Left lung (tissue), 10 donors: Measurements from ENCODE around the gene CLTCL1. TPM values are rescaled to one million over a fixed set of nuclear protein-coding genes. Genes with fewer than 3 reads are reported as not detected.
"Not testable (repeated sequence)": the region's sequence is repeated elsewhere in the genome, so short reads cannot be mapped to it uniquely, and the experiment has no call there.

Experiments
- ATAC-seq: fragments of 200-7000 bp; cut with Tn5 transposase; one replicate; pipeline ENCODE4 v1.9.1; 2020; ENCODE audit warnings: moderate library complexity
- DNase-seq, 4 donors: peaks; one replicate each; pipeline ENCODE4 v3.0.0-alpha.2; 2013 to 2020
- H3K27ac ChIP-seq, 2 donors: fragments of 200-600 bp; sonication (generic) in 1 of 2; one replicate each; pipeline versions ENCODE4 v1.5.0 to v1.8.0; 2020 to 2021
- H3K27me3 ChIP-seq, 2 donors: fragments of 200-600 bp; sonication (generic) in 1 of 2; one replicate each; pipeline versions ENCODE4 v1.5.0 to v1.8.0; 2020 to 2021
- H3K36me3 ChIP-seq, 2 donors: fragments of 200-600 bp; sonication (generic) in 1 of 2; one replicate each; pipeline versions ENCODE4 v1.5.0 to v1.8.0; 2020 to 2021
- H3K4me1 ChIP-seq, 2 donors: fragments of 200-600 bp; one replicate each; pipeline ENCODE4 v1.8.0; 2021
- H3K4me3 ChIP-seq, 2 donors: fragments of 200-600 bp; sonication (generic) in 1 of 2; one replicate each; pipeline versions ENCODE4 v1.5.0 to v1.8.0; 2020 to 2021; ENCODE audit warnings: mild to moderate bottlenecking in 1 of 2
- H3K9me3 ChIP-seq, 2 donors: fragments of 200-600 bp; sonication (generic) in 1 of 2; one replicate each; pipeline versions ENCODE4 v1.5.0 to v1.8.0; 2020 to 2021
- CTCF ChIP-seq, 2 donors: fragments of 200-600 bp; sonication (generic) in 1 of 2; IDR thresholded peaks; one replicate each; pipeline versions ENCODE4 v1.5.0 to v1.8.0; 2021; ENCODE audit warnings: antibody characterized with exemption in 2 of 2
- intact Hi-C, 2 donors: fragments of 100-400 bp; cut with DNase I; formaldehyde crosslinking; loops; one replicate each; pipeline versions ENCODE4 v1.11.2 to v1.14.2; 2022
- polyA plus RNA-seq, 6 donors: library from polyadenylated mRNA; unstranded; fragments of 120-200 nt; gene quantifications; one replicate each; pipeline ENCODE4 v1.2.1, GENCODE V29; 2013; ENCODE audit not compliant: insufficient read length in 6 of 6
- total RNA-seq, 2 donors: library from RNA; stranded (reverse); fragmentation: NEBNext Ultra II Directional; extraction: Animal tissue kit (Norgen Biotek cat#: 25700); gene quantifications; one replicate each; pipeline ENCODE4 v1.2.1, GENCODE V29; 2021
- donor health status: DM: no; HTN: yes; CAD: no.
- donor health status: DM: no; HTN: no; CAD: no.

CLTCL1 gene
- total and polyA plus RNA-seq, 8 donors, result 5.7 to 11.3 (median 9.0) TPM

GRCh38 chr22:19168088-19168890, 123.2 kb downstream of the CLTCL1 start:
- no peak for DNase-seq
- H3K4me3 ChIP-seq, result no peak overlapping the region
- H3K27me3 ChIP-seq, result peaks cover 23 to 72% of the 10 kb centered on the region in 2 donors
- intact Hi-C loops, result no loop called here
- H3K27ac ChIP-seq, result no peak overlapping the region
- no peak for TF ChIP-seq CTCF (IDR thresholded peaks at IDR 0.05)
- peaks cover 8 to 35% of the 10 kb centered on the region in 2 donors for H3K4me1 ChIP-seq
- H3K36me3 ChIP-seq, result no peaks in the 10 kb centered on the region
- H3K9me3 ChIP-seq, result no peaks in the 10 kb centered on the region
- no peak for ATAC-seq

GRCh38 chr22:19167106-19167869, 124.2 kb downstream of the CLTCL1 start:
- no peaks in the 10 kb centered on the region for H3K9me3 ChIP-seq
- H3K27me3 ChIP-seq, result peaks cover 23 to 72% of the 10 kb centered on the region in 2 donors
- TF ChIP-seq CTCF (IDR thresholded peaks at IDR 0.05), result no peak
- DNase-seq (no peak), ATAC-seq (no peak)
- H3K4me1 ChIP-seq, result peaks cover 0 to 25% of the 10 kb centered on the region in 2 donors
- H3K27ac ChIP-seq, result no peak overlapping the region
- no peak overlapping the region for H3K4me3 ChIP-seq
- no peaks in the 10 kb centered on the region for H3K36me3 ChIP-seq
- intact Hi-C loops, result no loop called here

- ATAC-seq (no peak), DNase-seq (no peak)
- intact Hi-C loops, result no loop called here
- no peaks in the 10 kb centered on the region for H3K9me3 ChIP-seq
- no peak overlapping the region for H3K27ac ChIP-seq
- no peaks in the 10 kb centered on the region for H3K36me3 ChIP-seq
- H3K27me3 ChIP-seq, result peaks cover 23 to 72% of the 10 kb centered on the region in 2 donors
- H3K4me3 ChIP-seq, result no peak overlapping the region
- no peak for TF ChIP-seq CTCF (IDR thresholded peaks at IDR 0.05)
- H3K4me1 ChIP-seq, result peaks cover 0 to 20% of the 10 kb centered on the region in 2 donors
These were observed 125.1 kb downstream of the CLTCL1 start for GRCh38 chr22:19166421-19166820.

- Histone ChIP-seq H3K27me3 (peaks cover 15 to 56% of the 10 kb centered on the region in 2 donors), H3K4me3 (no peak overlapping the region), H3K4me1 (peaks cover 0 to 2% of the 10 kb centered on the region in 2 donors), H3K36me3 (no peaks in the 10 kb centered on the region), H3K9me3 (no peaks in the 10 kb centered on the region), H3K27ac (no peak overlapping the region)
- no peak for TF ChIP-seq CTCF (IDR thresholded peaks at IDR 0.05)
- DNase-seq, result no peak
- ATAC-seq, result no peak
- intact Hi-C loops, result no loop called here
These were observed 127.1 kb downstream of the CLTCL1 start for GRCh38 chr22:19164425-19164824.

GRCh38 chr22:19158649-19159048, 132.9 kb downstream of the CLTCL1 start:
- H3K4me1 ChIP-seq, DNase-seq, H3K27ac ChIP-seq, H3K36me3 ChIP-seq, intact Hi-C loops, ATAC-seq, H3K9me3 ChIP-seq, H3K4me3 ChIP-seq: not testable (repeated sequence)
- H3K27me3 ChIP-seq, result peaks cover 0 to 32% of the 10 kb centered on the region in 2 donors

GRCh38 chr22:19156109-19156508, 135.4 kb downstream of the CLTCL1 start:
- H3K9me3 ChIP-seq, intact Hi-C loops, H3K4me1 ChIP-seq, DNase-seq, H3K27ac ChIP-seq, H3K36me3 ChIP-seq, H3K4me3 ChIP-seq, ATAC-seq: not testable (repeated sequence)
- H3K27me3 ChIP-seq, result peaks cover 13 to 56% of the 10 kb centered on the region in 2 donors
